GM12892 (cell line): Measurements from ENCODE around the gene FAM210A.

Experiments
- DNase-seq: peaks from one replicate; pipeline ENCODE4 v3.0.0; 2011; ENCODE audit not compliant: insufficient read length
- FAIRE-seq: peaks from 2 replicates; lab custom pipeline; 2011; peaks lifted over from hg19 to GRCh38; lab: Jason Lieb, UNC
- POLR2A ChIP-seq: IDR thresholded peaks from 2 replicates; pipeline ENCODE4 v1.6.1; 2011; ENCODE audit warnings: low read depth, low read length, control low read depth
- POLR2AphosphoS5 ChIP-seq: IDR thresholded peaks from 2 replicates; pipeline ENCODE4 v1.6.1; 2011; ENCODE audit warnings: low read depth, low read length, control low read depth
- TAF1 ChIP-seq: IDR thresholded peaks from 2 replicates; pipeline ENCODE4 v1.6.1; 2011; ENCODE audit warnings: low read depth, mild to moderate bottlenecking, control low read depth, low read length, borderline replicate concordance

Gene FAM210A

GRCh38 chr18:13625843-13626543, 100.4 kb downstream of the FAM210A start:
- DNase-seq: no peak
- no peak for FAIRE-seq
- TF ChIP-seq POLR2AphosphoS5: no peak
- TF ChIP-seq POLR2A: no peak
- TF ChIP-seq TAF1: no peak

GRCh38 chr18:13625355-13625754, 101.0 kb downstream of the FAM210A start:
- no peak for FAIRE-seq
- no peak for DNase-seq
- no peak for TF ChIP-seq POLR2AphosphoS5
- TF ChIP-seq POLR2A: no peak
- TF ChIP-seq TAF1: no peak

- FAIRE-seq (no peak), DNase-seq (no peak)
- TF ChIP-seq POLR2AphosphoS5 (no peak), TAF1 (no peak), POLR2A (no peak)
Observed at GRCh38 chr18:13624563-13625237, 101.7 kb downstream of the FAM210A start.

GRCh38 chr18:13623871-13624270, 102.5 kb downstream of the FAM210A start:
- FAIRE-seq (no peak), DNase-seq (no peak)
- no peak for TF ChIP-seq POLR2A
- TF ChIP-seq POLR2AphosphoS5: no peak
- no peak for TF ChIP-seq TAF1

GRCh38 chr18:13623348-13623747, 103.0 kb downstream of the FAM210A start:
- FAIRE-seq (no peak), DNase-seq (no peak)
- TF ChIP-seq TAF1 (no peak), POLR2AphosphoS5 (no peak)

GRCh38 chr18:13622751-13623150, 103.6 kb downstream of the FAM210A start:
- DNase-seq (no peak), FAIRE-seq (no peak)
- TF ChIP-seq POLR2AphosphoS5 (no peak), TAF1 (no peak), POLR2A (no peak)

- no peak for FAIRE-seq
- no peak for DNase-seq
- TF ChIP-seq POLR2A (no peak), TAF1 (no peak), POLR2AphosphoS5 (no peak)
Observed at GRCh38 chr18:13621886-13622619, 104.3 kb downstream of the FAM210A start.

GRCh38 chr18:13621446-13621849, 104.9 kb downstream of the FAM210A start:
- TF ChIP-seq TAF1 (no peak), POLR2AphosphoS5 (no peak), POLR2A (no peak)
- no peak for FAIRE-seq
- no peak for DNase-seq

- DNase-seq (no peak), FAIRE-seq (no peak)
- TF ChIP-seq POLR2A: no peak
- TF ChIP-seq POLR2AphosphoS5: no peak
- TF ChIP-seq TAF1: no peak
Observed at GRCh38 chr18:13620818-13621445, 105.4 kb downstream of the FAM210A start.

GRCh38 chr18:13620206-13620672, 106.1 kb downstream of the FAM210A start:
- TF ChIP-seq TAF1: no peak
- no peak for TF ChIP-seq POLR2A
- TF ChIP-seq POLR2AphosphoS5: no peak
- FAIRE-seq: no peak

GRCh38 chr18:13619505-13620205, 106.7 kb downstream of the FAM210A start:
- DNase-seq (no peak), FAIRE-seq (no peak)
- TF ChIP-seq TAF1 (no peak), POLR2AphosphoS5 (no peak), POLR2A (no peak)

More at GRCh38 chr18:13620206-13620672, 106.1 kb downstream of the FAM210A start:
- no peak for DNase-seq
